IMR-90 (cell line): ENCODE measurements around the gene KRTAP10-3. TPM values are rescaled to one million over a fixed set of nuclear protein-coding genes. Genes with fewer than 3 reads are reported as not detected.

Experiments used
- ATAC-seq: fragments of 200-7000 bp; cut with Tn5 transposase; 2 replicates; pipeline ENCODE4 v1.9.1; 2020; ENCODE audit warnings: low read depth, mild to moderate bottlenecking, moderate library complexity
- BruUV-seq: library from RNA; stranded (reverse); fragments of 400-500 nt; replicated peaks from 2 replicates; lab custom pipeline; 2021; lab: Mats Ljungman, UMichigan
- CTCF ChIA-PET: fragments of 300-600 bp; formaldehyde crosslinking; extraction: SDS; loops from one replicate; lab custom pipeline; 2021; ENCODE audit warnings: antibody characterized with exemption; lab: Yijun Ruan, JAX
- POLR2A ChIA-PET: fragments of 300-600 bp; sonication (Branson Sonifier 250); formaldehyde crosslinking; loops from one replicate; lab custom pipeline; 2022; ENCODE audit warnings: antibody characterized with exemption; ENCODE audit not compliant: unreplicated experiment; lab: Charles Lee
- DNase-seq: peaks from one replicate; pipeline ENCODE4 v3.0.0; 2013
- H2AFZ ChIP-seq: replicated peaks from 2 replicates; pipeline ENCODE3; 2013; ENCODE audit warnings: low read length, mild to moderate bottlenecking; ENCODE audit not compliant: poor library complexity
- H2AK5ac ChIP-seq: 2 replicates; pipeline ENCODE4 v1.6.1; 2013; ENCODE audit warnings: low read depth, low read length, inconsistent platforms
- H2AK9ac ChIP-seq: replicated peaks from 2 replicates; pipeline ENCODE3; 2013; ENCODE audit warnings: mild to moderate bottlenecking, low read depth, low read length, moderate library complexity; ENCODE audit not compliant: poor library complexity
- H2BK120ac ChIP-seq: 2 replicates; pipeline ENCODE4 v1.6.1; 2013; ENCODE audit warnings: low read depth, low read length, inconsistent platforms
- H2BK15ac ChIP-seq: 3 replicates; pipeline ENCODE4 v1.6.1; 2013; ENCODE audit warnings: low read depth, low read length, inconsistent platforms
- H2BK20ac ChIP-seq: 2 replicates; pipeline ENCODE4 v1.6.1; 2013; ENCODE audit warnings: low read depth, mild to moderate bottlenecking, inconsistent platforms, low read length, moderate library complexity
- H2BK5ac ChIP-seq: 2 replicates; pipeline ENCODE4 v1.6.1; 2013; ENCODE audit warnings: mild to moderate bottlenecking, low read depth, low read length, inconsistent platforms; ENCODE audit not compliant: poor library complexity, severe bottlenecking
- H3K14ac ChIP-seq: replicated peaks from 2 replicates; pipeline ENCODE4 v1.6.1; 2013; ENCODE audit warnings: low read depth, low read length, inconsistent platforms
- H3K18ac ChIP-seq: 2 replicates; pipeline ENCODE4 v1.6.1; 2013; ENCODE audit warnings: low read depth, low read length, control low read depth
- H3K23ac ChIP-seq: 2 replicates; pipeline ENCODE4 v1.6.1; 2013; ENCODE audit warnings: low read depth, low read length, inconsistent platforms
- H3K27ac ChIP-seq: 2 replicates; pipeline ENCODE4 v1.5.1; 2013; ENCODE audit warnings: mild to moderate bottlenecking, control low read depth, low read length; ENCODE audit not compliant: insufficient read depth
- H3K27me3 ChIP-seq: 2 replicates; pipeline ENCODE4 v1.6.1; 2013; ENCODE audit warnings: low read length; ENCODE audit not compliant: control insufficient read depth, insufficient read depth
- H3K36me3 ChIP-seq: 2 replicates; pipeline ENCODE4 v1.6.1; 2013; ENCODE audit warnings: low read length, mixed read lengths; ENCODE audit not compliant: control insufficient read depth, insufficient read depth
- H3K4ac ChIP-seq: 2 replicates; pipeline ENCODE4 v1.6.1; 2013; ENCODE audit warnings: low read depth, low read length, inconsistent platforms
- H3K4me1 ChIP-seq: 2 replicates; pipeline ENCODE4 v1.6.1; 2013; ENCODE audit warnings: low read length, mixed read lengths; ENCODE audit not compliant: control insufficient read depth, insufficient read depth
- H3K4me2 ChIP-seq: 2 replicates; pipeline ENCODE4 v1.6.1; 2013; ENCODE audit warnings: low read depth, mild to moderate bottlenecking, control low read depth, low read length, moderate library complexity
- H3K4me3 ChIP-seq: 2 replicates; pipeline ENCODE4 v1.5.1; 2013; ENCODE audit warnings: low read depth, mild to moderate bottlenecking, control low read depth, low read length, moderate library complexity; ENCODE audit not compliant: insufficient read depth
- H3K56ac ChIP-seq: 2 replicates; pipeline ENCODE4 v1.6.1; 2013; ENCODE audit warnings: low read length, inconsistent platforms; ENCODE audit not compliant: insufficient read depth; ENCODE audit errors: extremely low read depth
- H3K79me1 ChIP-seq, 2 experiments: 2 replicates each; pipeline ENCODE4 v1.6.1; 2013; ENCODE audit warnings: low read length in 2 of 2, inconsistent platforms in 1 of 2, low read depth in 1 of 2
- H3K9ac ChIP-seq: 2 replicates; pipeline ENCODE4 v1.6.1; 2013; ENCODE audit warnings: low read depth, low read length, control low read depth
- H3K9me1 ChIP-seq: 2 replicates; pipeline ENCODE4 v1.6.1; 2013; ENCODE audit warnings: low read length, inconsistent platforms; ENCODE audit not compliant: insufficient read depth
- H3K9me3 ChIP-seq: 2 replicates; pipeline ENCODE4 v1.6.1; 2013; ENCODE audit warnings: low read length; ENCODE audit not compliant: control insufficient read depth, insufficient read depth
- H4K20me1 ChIP-seq: 2 replicates; pipeline ENCODE4 v1.6.1; 2013; ENCODE audit warnings: low read length, inconsistent platforms; ENCODE audit not compliant: insufficient read depth
- H4K5ac ChIP-seq: 2 replicates; pipeline ENCODE4 v1.6.1; 2013; ENCODE audit warnings: mild to moderate bottlenecking, low read depth, low read length, control low read depth
- H4K8ac ChIP-seq, 2 experiments: 2 replicates each; pipeline ENCODE4 v1.6.1; 2013; ENCODE audit warnings: low read depth in 2 of 2, low read length in 2 of 2, control low read depth in 1 of 2, inconsistent platforms in 1 of 2
- H4K91ac ChIP-seq: 2 replicates; pipeline ENCODE4 v1.6.1; 2013; ENCODE audit warnings: low read depth, low read length, inconsistent platforms; ENCODE audit not compliant: insufficient read depth
- BHLHE40 ChIP-seq: fragments of 150-350 bp; IDR thresholded peaks from 2 replicates; pipeline ENCODE4 v1.6.1; 2016; ENCODE audit warnings: mild to moderate bottlenecking, low read depth, low read length
- CEBPB ChIP-seq: IDR thresholded peaks from 2 replicates; pipeline ENCODE4 v1.6.1; 2012; ENCODE audit warnings: low read depth, low read length, improper control_type of control experiment
- CHD1 ChIP-seq: IDR thresholded peaks from 2 replicates; pipeline ENCODE4 v1.6.1; 2012; ENCODE audit warnings: low read depth, low read length, improper control_type of control experiment
- ELK1 ChIP-seq: fragments of 150-350 bp; IDR thresholded peaks from 2 replicates; pipeline ENCODE4 v1.6.1; 2016; ENCODE audit warnings: low read depth, mild to moderate bottlenecking, low read length, moderate library complexity, borderline replicate concordance
- MAZ ChIP-seq: IDR thresholded peaks from 2 replicates; pipeline ENCODE4 v1.6.1; 2012; ENCODE audit warnings: low read depth, mild to moderate bottlenecking, low read length, improper control_type of control experiment, moderate library complexity, borderline replicate concordance
- MXI1 ChIP-seq: IDR thresholded peaks from 2 replicates; pipeline ENCODE4 v1.6.1; 2012; ENCODE audit warnings: low read depth, mild to moderate bottlenecking, low read length, moderate library complexity, borderline replicate concordance
- POLR2A ChIP-seq: IDR thresholded peaks from 2 replicates; pipeline ENCODE4 v1.6.1; 2012; ENCODE audit warnings: mild to moderate bottlenecking, low read depth, low read length
- RCOR1 ChIP-seq: IDR thresholded peaks from 2 replicates; pipeline ENCODE4 v1.6.1; 2012; ENCODE audit warnings: mild to moderate bottlenecking, low read length, improper control_type of control experiment; ENCODE audit not compliant: insufficient replicate concordance
- RFX5 ChIP-seq: IDR thresholded peaks from 2 replicates; pipeline ENCODE4 v1.8.0; 2012; ENCODE audit warnings: low read depth, mild to moderate bottlenecking, low read length, moderate library complexity
- WGBS, 2 experiments: methylation state at CpG; one replicate each; pipeline versions ENCODE4 v1.1.5 to v1.1.7; 2013; ENCODE audit warnings: missing lambda C conversion rate in 2 of 2; ENCODE audit not compliant: insufficient read length in 1 of 2; ENCODE audit errors: extremely low coverage in 2 of 2; 5-methylcytosine and 5-hydroxymethylcytosine counted together
- dilution Hi-C: fragments of 300-500 bp; cut with HindIII; formaldehyde crosslinking; loops from one replicate; pipeline ENCODE4 v1.14.3; 2018; ENCODE audit warnings: low sequenced_read_pairs; ENCODE audit not compliant: unreplicated experiment
- in situ Hi-C: fragments of 300-500 bp; cut with MboI; formaldehyde crosslinking; loops from 3 replicates; pipeline ENCODE4 v1.14.3; 2019; ENCODE audit warnings: low sequenced_read_pairs, inconsistent platforms, mixed read lengths
- intact Hi-C: fragments of 100-400 bp; cut with micrococcal nuclease; formaldehyde crosslinking; loops from 2 replicates; pipeline ENCODE4 v1.10.0; 2022
- polyA plus RNA-seq, 3 experiments: library from polyadenylated mRNA; depleted of rRNA; stranded (reverse); fragments of >200 nt; gene quantifications; 2 replicates each; pipeline ENCODE4 v1.2.3, GENCODE V29; 2012; ENCODE audit warnings: low replicate concordance in 1 of 3
- total RNA-seq: library from RNA; depleted of rRNA; stranded (reverse); fragments of >200 nt; gene quantifications from 2 replicates; pipeline ENCODE4 v1.2.3, GENCODE V29; 2012

Gene KRTAP10-3
- total and polyA plus RNA-seq, 2 of the 4 experiments (the other 2 are of a cell fraction), result not detected

GRCh38 chr21:44576025-44576420, 17.4 kb upstream of the KRTAP10-3 start:
- Histone ChIP-seq H3K4me2 (no peak overlapping the region), H2BK5ac (no peak overlapping the region), H2AK9ac (no peak overlapping the region), H2AK5ac (no peak overlapping the region), H2AFZ (no peak overlapping the region), H3K27me3 (peaks cover 3% of the 10 kb centered on the region; the same call in 1 of the 2 replicates), H4K20me1 (no peaks in the 10 kb centered on the region), H4K5ac (no peak overlapping the region), H3K27ac (no peak overlapping the region), H3K9ac (no peak overlapping the region), H3K56ac (no peak overlapping the region), H3K9me3 (peaks cover 13% of the 10 kb centered on the region), H3K4ac (no peak overlapping the region), H3K36me3 (no peaks in the 10 kb centered on the region), H3K9me1 (no peaks in the 10 kb centered on the region), H2BK15ac (no peak overlapping the region), H2BK120ac (no peak overlapping the region), H3K14ac (no peak overlapping the region), H3K4me3 (no peak overlapping the region), H4K91ac (no peak overlapping the region), H2BK20ac (no peak overlapping the region), H3K79me1 (no peaks in the 10 kb centered on the region), H4K8ac (no peak overlapping the region), H3K18ac (no peak overlapping the region), H3K23ac (no peak overlapping the region), H3K4me1 (no peaks in the 10 kb centered on the region)
- no peak for ATAC-seq
- no peak for DNase-seq
- BruUV-seq, result no TSS peak
- intact Hi-C loops, result no loop called here
- TF ChIP-seq ELK1, result no peak
- no peak for TF ChIP-seq MAZ
- TF ChIP-seq RFX5, result no peak
- no peak for TF ChIP-seq BHLHE40
- TF ChIP-seq MXI1, result no peak
- TF ChIP-seq RCOR1, result no peak
- no peak for TF ChIP-seq CHD1
- TF ChIP-seq CEBPB, result no peak
- TF ChIP-seq POLR2A, result no peak
- dilution Hi-C loops, result no loop called here
- WGBS, 2 experiments, result 66% methylated on average over 7 of the region's 10 CpGs; no CpG with 5 or more reads in 1 of the 2 experiments
- POLR2A ChIA-PET, result no interaction called here
- CTCF ChIA-PET, result no interaction called here
- in situ Hi-C loops, result no loop called here
